IPS DF 4.7 (cell line): Measurements from ENCODE around the gene MYL11.
A peak's percentile ranks its signal among the peaks of the same experiment; 100 is the strongest.

Experiments used
- DNase-seq: peaks from one replicate; pipeline ENCODE4 v3.0.0-alpha.2; 2013; ENCODE audit warnings: low spot score; ENCODE audit errors: extremely low read depth

Gene MYL11

DNA sequence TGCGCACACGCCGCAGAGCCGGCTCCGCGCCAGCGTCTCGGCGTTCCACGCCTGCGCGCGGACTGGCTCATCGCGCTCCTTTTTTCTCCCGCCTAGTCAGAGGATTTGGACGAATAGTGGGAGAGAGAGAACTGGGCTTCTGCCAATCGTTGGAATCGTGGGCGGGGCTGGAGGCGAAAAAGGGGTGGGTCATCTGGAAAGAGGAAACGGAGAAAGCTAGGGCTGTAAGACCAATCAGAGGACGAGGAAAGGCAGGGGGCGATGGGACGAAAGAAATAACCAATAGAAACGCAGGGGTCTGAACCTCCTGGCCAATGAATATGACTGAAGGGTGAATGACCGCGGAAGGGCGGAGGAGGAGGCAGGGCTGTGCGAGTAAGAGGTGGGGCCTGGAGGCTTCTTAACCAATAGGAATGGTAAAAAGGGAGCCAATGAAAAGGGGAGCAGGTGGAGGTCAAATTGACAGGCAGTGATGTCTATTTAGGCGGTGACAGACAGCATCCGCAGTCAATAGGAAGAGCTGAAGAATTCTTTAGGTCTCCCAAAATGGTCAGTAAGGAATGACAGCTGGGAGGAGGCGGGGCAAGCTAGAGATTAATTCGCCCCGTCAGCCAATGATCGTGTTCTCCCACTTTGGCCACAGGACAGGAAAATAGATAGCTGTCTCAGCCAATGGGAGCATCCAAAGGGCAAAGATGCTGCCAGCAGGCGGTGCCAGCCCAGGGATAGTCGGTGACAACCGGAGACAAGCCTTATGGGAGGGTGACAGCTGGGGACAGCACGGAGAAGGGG is 4.0 kb upstream of the MYL11 start, which contains the start of gene TBC1D10B:
Gene TBC1D10B, minus strand, starts transcription at position 39 of the 792 bp plus-strand sequence. CDS start 311 bp downstream, outside the sequence.
- peak; percentile 100 for DNase-seq

DNA sequence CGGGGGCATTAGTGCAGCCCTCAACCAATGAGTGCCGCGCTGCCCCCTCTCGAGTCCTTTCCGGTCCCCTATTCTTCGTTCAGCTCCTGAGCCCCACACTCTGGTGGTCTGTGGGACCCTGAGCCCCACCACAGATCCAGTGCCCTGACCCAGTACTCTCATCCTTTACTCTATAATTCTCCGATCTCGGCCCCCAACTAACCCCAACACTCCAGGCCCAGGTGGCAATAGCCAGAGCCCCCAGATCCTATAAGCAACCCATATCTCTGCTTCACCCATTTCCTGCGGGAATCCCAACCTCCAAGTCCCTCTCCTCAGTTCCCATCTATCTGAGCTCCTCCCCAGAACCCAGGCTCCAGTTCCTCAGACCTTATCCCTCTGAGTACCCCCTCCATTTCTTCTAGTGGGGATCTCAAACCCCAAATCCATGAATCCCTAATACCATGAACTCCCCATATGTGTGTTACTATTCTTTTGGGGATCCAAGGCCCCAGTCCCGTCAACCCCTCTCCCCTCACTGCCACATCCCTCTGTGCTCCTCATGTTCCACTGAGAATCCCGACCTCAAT is 3.3 kb upstream of the MYL11 start:
- DNase-seq: no peak

DNA sequence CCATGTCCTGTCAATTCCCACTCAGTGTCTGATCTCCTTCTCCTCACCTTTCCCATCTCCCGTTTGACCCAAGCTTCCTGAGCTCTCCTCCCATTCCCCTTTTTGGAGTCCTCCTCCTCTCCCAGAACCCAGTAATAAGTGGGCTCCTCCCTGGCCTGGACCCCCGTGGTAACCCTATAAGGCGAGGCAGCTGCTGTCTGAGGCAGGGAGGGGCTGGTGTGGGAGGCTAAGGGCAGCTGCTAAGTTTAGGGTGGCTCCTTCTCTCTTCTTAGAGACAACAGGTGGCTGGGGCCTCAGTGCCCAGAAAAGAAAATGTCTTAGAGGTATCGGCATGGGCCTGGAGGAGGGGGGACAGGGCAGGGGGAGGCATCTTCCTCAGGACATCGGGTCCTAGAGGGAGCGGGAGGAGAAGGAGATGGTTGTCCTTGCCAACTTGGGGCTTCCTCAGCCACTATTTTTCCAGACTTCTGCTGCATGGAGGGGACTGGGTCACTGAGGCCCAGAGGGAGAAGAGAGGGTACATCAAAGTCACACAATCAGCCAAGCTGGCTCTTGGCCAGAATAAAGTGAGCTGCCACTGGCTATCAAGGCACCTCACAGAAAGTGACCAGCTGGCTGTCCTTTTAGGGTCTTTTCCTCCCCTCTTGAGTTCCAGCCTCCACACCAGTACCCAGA is 2.4 kb upstream of the MYL11 start:
- DNase-seq: no peak

DNA sequence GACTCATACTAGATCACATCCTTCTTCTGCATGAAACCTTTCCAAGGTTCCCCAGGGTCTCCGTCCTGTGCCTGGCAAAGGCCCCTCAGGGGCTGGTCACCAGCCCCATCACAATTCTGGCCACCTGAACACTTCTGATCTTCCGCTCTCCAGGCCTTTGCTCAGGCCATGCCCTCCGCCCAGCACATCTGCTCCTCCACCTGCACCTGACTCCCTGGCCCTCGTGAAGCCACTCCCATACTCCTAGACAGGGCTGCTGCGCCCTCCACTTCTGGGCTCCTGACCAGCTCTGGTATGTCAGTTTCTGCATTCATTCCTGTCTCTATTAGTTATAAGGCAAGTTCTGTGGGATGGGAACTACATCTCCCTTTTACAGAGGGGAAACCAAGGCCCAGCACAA is 1.9 kb upstream of the MYL11 start:
- DNase-seq: no peak

DNA sequence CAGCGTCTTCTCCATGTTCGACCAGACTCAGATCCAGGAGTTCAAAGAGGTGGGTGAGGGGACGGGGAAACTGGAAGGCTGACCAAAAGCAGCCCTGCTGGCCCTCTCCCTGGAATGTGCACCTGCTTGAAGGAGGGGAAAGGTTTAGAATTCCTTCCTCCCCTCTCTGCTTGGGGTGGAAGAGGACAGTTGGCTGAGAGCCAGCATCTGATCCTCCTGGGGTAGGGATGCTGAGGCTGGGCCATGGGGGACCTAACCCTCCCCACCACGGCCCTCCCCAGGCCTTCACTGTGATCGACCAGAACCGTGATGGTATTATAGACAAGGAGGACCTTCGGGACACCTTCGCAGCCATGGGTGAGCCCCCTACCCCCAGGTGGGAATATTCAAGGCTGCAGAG is 1.3 kb downstream of the MYL11 start:
- no peak for DNase-seq

DNA sequence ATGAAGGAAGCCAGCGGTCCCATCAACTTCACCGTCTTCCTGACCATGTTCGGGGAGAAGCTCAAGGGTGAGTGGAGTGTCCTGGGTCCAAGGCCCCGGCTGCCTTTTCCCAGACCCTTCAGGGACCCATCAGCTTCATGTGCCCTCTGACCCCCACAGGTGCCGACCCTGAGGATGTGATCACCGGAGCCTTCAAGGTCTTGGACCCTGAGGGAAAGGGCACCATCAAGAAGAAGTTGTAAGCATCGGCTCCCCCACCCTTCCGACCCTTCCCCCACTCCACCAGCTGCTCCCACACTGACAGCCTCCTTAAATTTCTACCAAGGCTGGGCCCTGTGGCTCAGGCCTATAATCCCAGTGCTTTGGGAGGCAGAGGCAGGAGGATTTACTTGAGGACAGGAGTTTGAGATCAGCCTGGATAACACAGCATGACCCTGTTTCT is 1.9 kb downstream of the MYL11 start:
- no peak for DNase-seq

DNA sequence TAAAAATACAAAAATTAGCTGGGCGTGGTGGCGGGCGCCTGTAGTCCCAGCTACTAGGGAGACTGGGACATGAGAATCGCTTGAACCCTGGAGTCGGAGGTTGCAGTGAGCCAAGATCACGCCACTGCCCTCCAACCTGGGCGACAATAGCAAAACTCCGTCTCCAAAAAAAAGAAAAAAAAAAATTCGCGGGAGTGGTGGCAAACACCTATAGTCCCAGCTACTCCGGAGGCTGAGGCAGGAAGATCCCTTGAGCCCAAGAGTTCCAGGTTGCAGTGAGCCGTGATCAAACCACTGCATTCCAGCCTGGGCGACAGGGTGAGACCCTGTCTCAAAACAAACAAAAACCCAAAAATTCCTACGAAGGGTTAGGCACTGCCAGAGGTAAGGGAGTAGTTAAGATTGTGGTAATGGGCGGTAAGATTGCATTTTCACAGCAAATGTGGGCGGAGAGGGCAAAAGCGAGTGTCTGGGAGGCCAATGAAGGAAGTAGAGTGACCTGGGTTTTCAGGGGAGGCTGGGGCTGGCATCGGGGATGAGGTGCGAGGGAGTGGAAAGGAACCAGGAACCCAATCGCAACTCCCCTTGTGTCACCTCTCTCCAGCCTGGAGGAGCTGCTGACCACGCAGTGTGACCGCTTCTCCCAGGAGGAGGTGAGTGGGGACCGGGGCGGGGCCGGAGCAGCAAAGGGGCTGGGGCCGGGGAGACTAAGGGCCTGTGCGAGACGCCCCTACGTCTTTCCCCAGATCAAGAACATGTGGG is 2.6 kb downstream of the MYL11 start:
- DNase-seq: no peak

DNA sequence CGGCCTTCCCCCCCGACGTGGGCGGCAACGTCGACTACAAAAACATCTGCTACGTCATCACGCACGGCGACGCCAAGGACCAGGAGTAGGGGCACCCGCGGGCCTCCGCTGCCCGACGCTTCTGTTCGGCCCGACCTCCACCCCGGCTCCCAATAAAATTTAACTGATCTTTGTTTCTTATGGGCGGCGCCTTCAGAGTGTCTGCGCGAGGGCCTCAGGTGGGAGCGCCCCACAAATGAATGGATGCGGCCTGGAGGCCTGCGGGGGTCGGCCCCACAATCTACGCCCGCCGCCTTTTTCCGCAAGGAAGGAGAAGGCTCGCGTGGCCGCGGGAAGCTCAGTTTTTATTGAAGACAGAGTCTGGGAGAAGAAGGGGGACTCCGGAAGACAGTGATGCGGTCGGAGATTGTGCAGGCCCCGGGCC is 3.2 kb downstream of the MYL11 start:
- DNase-seq: no peak

DNA sequence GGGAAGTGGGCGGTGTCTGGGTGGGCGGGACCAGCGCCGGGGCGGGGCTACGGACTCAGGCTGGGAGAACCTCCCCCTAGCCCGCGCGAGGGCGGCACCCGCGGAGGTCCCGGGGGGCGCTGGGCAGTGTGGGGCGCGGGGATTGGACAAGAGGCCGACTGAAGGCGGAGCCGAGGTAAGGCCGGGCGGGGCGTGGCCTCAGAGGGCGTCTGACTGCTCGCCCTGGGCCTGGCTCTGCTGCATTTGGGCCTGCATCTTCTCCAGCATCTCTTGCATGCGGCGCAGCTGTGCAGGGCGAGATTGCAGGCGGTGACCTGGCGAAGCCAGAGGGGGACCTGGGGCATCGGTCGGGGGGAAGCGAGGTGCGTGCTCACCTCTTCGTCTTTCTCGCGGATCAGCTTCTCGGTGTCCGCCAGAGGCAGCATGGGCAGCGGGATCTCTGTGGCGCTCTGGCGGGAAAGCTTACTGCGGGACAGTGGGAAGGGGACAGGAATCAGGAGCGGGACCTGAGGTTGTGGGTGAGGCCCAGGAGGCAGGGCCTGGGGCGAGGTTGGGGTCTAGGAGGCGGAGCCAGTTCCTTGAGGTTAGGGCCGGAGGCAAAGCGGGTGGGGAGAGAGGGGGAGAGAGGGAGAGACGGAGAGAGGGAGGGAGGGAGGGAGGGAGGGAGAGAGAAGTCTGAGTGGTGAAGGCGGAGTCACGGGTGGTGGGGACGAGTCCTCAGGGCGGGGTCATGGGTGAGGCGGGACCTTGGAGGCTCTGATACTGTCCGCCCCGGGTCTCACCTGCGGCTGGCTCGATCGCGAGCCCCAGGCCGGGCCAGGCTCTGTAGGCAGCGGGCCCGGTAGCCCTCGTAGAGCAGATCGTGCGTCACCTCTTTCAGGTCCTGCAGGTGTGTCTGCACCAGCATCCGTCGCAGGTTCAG is 3.9 kb downstream of the MYL11 start:
- DNase-seq: no peak

DNA sequence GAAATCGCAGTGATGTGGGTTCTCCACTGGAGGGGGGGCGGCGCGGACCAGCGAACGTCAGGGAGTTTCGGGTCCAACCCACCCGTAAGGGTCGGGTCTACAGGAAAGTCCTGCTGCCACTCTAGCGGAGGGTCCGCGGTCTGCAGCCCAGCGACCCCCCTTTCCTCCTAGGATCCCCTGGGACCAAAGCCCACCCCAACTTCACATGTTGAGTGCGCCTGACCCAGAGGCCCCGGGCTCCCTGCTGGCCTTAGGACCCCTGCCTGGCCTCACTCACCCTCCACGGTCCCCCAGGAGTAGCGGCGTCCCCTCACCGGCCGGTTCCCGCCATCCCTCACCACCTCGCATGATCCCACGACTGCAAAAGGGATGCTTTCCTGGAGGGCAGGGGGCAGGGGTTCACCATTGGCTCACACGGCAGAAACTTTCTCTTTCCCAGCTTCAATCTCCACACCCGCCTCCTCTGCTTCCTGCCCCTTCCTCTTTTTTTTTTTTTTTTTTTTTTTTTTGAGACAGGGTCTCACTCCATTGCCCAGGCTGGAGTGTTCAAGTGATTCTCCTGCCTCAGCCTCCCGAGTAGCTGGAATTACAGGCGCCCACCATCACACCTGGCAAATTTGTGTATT is 4.7 kb downstream of the MYL11 start:
- DNase-seq: no peak

DNA sequence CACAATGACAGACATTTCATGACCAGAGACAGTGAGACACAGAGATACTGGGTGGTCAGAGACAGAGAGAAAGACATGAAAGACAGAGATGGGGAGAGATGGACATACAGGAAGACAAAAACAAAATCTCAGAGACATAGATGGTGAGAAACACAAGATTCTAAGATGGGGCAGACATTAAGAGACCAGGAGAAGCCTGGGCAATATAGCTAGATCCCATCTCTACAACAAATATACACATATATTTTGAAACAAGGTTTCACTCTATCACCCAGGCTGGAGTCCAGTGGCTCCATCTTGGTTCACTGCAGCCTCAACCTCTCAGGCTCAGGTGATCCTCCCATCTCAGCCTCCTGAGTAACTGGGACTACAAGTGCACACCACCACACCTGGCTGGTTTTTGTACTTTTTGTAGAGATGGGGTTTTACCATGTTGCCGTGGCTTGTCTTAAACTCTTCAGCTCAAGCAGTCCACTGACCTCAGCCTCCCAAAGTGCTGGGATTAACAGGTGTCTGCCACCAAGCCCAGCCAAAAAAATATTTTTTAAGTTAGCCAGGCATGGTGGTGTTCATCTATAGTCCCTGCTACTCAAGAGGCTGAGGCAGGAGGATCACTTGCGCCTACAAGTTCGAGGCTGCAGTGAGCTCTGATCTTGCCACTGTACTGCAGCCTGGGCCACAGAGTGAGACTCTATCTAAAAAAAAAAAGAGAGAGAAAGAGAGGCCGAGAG is 5.6 kb downstream of the MYL11 start:
- DNase-seq: no peak

DNA sequence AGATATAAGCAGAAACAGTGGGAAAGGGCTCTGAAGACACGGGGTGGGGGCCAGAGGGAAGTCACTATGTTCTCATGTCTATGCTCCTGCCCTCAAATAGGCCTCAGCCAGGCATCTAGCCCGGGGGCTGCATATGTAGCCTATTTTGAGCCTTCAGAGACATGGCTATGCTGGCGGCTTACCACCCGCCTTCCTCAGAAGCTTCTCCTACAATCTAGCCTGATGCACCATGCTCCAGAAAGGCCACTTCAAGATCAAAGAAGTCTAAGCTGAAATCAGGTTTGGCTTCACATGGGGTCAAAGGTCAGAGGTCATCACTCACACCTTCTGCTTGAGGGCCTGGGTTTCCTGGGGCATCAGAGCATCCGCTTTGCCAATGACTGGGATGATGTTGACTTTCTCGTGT is 6.2 kb downstream of the MYL11 start:
- DNase-seq: no peak

DNA sequence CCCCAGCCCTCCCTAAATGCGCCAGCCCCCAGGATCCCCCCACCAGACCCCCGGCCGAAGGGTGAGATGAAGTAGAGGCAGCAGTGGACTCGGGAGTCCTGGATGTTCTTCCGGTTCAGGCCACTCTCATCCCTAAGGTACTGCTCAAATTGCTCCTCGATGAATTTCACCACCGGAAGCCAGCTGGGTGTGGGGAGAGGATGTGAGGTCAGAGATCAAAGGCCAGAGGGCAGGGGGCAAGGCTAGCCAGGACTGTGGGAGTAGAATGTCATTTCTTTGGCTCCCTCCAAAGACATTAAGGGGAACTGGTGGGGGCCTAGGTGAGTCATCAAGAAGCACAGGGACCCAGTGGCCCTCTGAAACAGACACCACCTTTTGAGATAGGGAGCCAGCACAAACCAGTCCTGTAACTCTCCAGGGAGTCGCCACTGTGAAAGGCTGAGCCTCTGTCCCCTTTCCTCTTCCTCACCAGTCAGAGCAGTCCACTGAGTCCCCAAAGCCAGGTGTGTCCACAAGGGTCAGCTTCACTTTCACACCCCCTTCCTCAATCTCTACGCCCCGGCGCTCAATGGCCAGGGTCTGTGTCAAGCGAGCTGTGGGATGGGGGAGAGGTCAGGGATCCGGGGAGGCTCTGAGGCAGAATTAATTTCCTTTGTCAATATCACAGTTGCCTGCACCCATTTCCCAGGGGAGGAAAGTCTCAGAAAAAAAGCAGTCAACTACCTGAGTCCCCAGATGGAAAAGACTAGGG is 6.9 kb downstream of the MYL11 start:
- DNase-seq: no peak

DNA sequence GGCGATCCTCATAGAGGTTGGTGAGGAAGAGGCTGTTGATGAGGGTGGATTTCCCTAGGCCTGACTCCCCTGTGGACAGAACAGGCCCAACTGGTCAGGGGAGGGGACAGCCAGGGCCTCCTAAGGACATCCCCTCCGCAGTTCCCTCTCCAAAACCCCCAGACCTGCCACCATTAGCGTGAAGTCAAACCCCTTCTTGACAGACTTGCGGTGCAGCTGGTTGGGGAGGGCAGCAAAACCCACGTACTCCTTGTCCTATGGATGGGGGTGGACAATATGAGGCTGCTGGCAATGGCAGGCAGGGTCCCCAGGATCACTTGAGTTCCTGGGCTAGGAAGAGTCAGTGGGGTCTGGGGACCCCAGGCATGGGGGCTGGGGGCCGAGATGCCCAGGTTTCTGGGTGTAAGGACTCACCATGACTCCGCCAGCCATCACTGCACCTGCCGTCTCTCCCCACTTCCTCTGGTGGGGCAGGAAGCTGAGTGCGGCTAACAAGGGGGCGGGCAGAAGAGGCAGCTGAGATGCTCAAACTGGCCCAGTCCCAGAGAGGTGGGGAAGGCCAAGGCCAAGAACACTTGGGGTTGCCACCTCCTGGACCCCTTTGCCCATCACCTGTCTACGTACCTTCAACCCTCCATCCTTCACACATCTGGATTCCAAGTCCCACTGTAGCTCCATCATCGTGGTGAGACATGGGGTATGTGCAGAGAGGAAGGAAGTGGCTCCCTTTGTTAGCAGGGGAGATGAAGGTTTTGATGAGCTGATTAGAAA is 7.7 kb downstream of the MYL11 start, which contains the start of gene SEPTIN1:
Gene SEPTIN1, minus strand, starts transcription at position 451 of the 771 bp plus-strand sequence. Its CDS starts 19 bp downstream, at position 432.
- no peak for DNase-seq

DNA sequence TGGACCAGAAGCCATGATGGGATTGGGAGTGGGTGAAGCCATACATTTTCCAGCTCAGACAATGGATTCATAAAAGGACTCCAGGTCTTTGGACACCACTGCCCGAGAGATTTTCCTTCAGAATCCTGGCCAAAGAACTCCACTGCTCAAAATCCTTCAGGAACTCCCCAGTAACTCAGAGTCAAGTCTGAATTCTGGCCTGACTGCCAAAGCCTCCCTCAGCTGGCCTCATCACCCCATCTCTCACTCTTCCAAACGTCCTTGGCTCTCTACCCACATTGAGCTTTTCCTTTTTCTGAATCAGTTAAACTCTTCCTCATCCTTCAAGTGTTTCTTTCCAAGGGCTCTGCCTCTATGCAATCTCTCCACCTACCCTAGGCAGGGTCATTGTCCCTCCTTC is 8.9 kb downstream of the MYL11 start:
- no peak for DNase-seq

DNA sequence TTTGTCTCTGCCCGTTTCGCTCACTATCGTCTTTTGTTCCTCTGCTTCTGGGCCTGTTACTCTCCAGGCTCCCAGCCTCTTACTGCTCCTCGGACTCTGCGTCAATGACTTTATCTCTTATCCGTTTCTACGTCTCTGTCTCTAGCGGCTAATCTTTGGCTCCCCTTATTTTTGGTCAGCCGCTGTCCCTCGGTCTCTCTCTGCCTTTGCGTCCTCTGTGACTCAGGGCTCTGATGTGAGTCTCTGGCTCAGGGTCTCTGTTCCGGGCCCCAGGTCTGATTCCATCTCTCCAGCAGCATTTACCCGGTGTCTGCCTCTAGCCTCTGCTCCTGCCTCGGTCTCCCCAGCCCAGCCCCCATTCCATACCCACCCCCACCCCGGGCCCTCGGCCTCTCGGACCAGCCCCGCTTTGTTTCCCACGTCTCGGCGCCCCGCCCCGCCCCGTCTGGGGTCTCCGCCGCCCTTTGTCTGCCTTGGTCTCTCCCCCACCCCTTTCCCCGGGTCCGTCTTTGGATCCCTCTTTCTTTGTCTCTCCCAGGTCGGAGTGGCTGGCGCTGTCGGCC is 20.1 kb downstream of the MYL11 start:
- no peak for DNase-seq

DNA sequence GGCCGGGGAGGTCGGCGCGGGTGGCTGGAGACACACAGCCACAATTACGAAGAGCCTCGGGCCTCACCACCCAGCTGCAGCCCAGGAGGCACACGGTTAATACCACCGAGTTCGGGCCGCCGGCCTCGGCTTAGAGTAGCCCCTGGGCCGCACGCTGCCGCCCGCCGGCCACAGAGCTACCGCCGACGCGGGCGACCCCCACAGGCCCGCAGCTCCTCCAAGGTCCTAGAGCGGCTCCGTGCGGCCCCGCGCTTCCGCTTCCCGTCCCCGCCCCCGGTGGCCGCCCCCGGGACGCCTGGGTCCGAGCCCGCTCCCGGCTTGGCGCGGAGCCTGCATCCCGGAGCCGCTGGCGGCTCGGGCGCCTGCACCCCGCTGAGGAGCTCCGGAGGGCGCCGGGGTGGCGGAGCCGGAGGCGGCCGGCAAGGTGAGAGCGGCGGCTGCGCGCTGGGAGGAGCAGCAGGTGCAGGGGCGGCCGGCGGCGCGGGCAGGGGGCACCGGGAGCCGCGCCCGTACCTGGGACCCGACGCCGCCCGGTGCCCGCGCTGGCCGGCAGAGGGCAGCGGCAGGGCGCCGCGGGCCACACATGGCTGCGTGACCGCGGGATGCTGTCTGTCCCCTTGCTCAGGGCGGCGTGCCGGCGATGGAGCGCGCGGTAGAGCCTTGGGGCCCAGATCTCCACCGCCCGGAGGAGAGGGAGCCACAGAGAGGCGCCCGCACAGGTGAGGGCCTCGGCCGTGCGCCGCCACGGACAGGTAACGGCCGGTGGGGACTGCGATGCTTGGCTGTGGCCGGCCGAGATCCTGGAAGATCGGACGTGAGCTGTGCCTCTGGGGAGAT is 20.8 kb downstream of the MYL11 start, which contains the start of gene ZNF48:
Gene ZNF48, plus strand, starts transcription at position 266 of the 837 bp plus-strand sequence. Its CDS starts 375 bp downstream, at position 641.
- no peak for DNase-seq
